NCI-H1694 (cell line): ENCODE results near the gene ETS2.

Source experiments
- DNase-seq: peaks from one replicate; lab custom pipeline; 2025; lab: John Stamatoyannopoulos, UW

The ETS2 gene

GRCh38 chr21:38861989-38862683, 56.4 kb downstream of the ETS2 start:
- DNase-seq, result no peak

- DNase-seq, result no peak
Observed at GRCh38 chr21:38863291-38863690, 57.6 kb downstream of the ETS2 start.

GRCh38 chr21:38863843-38864363, 58.2 kb downstream of the ETS2 start:
- DNase-seq, result no peak

- DNase-seq, result no peak
Observed at GRCh38 chr21:38864964-38865363, 59.2 kb downstream of the ETS2 start.

- DNase-seq, result no peak
Observed at GRCh38 chr21:38869196-38869595, 63.5 kb downstream of the ETS2 start.

GRCh38 chr21:38869946-38870345, 64.2 kb downstream of the ETS2 start:
- no peak for DNase-seq
